NCI-H526 treated with DMSO at 0.1 percent for 48 hours (cell line): ENCODE results near the gene OR6Y1.

ENCODE experiments used
- DNase-seq: peaks from one replicate; lab custom pipeline; 2025; lab: John Stamatoyannopoulos, UW

Gene OR6Y1

DNA sequence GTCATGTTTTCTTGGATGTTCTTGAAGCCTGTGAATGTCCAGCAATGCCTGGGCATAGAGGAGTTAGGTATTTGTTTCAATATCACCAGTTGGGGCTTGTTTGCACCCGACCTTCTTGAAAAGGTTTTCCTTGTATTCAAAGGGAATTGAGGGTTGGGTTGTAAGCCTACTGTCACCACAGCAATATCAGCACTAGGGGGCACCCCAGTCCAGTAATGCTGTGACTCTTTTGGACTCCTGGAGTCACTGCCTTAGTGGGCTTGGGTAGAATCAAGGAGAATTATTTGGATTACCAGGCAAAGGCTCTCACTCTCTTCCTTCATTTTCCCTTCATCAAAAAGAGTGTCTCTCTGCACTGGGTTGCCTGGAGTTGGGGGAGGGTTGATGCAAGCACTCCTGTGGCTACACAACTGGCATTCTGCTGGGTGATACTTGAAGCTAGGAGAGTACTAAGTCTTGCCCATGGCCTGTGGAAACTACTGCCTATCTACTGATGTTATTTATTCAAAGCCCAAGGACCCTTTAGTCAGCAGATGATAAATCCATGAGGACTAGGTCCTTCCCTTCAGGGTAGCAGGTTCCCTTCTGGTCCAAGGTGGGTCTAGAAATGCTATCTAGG lies 47.7 kb downstream of the OR6Y1 start:
- no peak for DNase-seq

DNA sequence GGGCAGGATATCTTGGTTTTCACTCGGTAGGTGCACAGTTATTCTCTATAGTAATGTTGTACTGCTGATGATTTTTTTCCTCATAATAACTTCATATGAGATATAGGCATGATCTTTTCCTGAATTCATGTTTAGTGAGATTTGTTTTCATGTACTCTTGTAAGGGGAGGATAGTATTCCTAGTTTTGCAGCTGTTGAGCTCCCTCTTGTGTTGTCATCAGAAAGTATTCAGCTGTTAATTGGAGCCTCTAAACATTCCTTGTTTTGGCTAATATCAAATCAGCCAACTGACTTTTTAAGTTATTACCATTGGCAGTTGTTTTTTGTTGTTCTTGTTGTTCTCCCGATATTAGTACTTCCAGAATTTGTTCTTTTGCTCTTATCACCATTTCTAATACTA lies 57.8 kb downstream of the OR6Y1 start:
- no peak for DNase-seq

DNA sequence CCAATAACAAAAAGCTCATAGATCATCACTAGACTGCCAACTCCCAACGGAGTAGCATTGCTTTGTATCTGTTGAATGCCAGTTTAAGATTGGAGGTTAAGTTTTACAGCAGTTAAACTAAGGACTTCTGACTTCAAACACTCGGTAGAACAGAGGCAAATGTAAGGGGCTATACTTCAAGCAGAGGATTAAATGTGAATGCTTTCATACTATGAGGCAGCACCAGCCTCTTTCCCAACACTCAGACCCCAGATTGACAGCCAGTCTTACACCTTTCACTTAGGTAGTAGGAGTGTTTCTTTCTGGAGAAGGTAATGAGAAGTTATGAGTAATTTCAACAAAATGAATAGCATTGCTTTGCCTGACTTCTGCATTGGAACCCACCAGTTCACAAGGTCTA lies 59.4 kb downstream of the OR6Y1 start:
- no peak for DNase-seq
